Stimulated activated CD8-positive, alpha-beta memory T cell treated with anti-CD3 and anti-CD28 coated beads, Interleukin-15, amount 100 ng/mL, for 24 hours (primary cell): ENCODE measurements around the gene TAS2R40.

Experiments
- DNase-seq: peaks from one replicate; pipeline ENCODE4 v3.0.0-alpha.2; 2020; ENCODE audit warnings: low read depth

The TAS2R40 gene

GRCh38 chr7:143225047-143225446, 3.2 kb downstream of the TAS2R40 start:
- DNase-seq, result no peak

GRCh38 chr7:143227806-143228205, 6.0 kb downstream of the TAS2R40 start:
- no peak for DNase-seq

- no peak for DNase-seq
These were observed 7.4 kb downstream of the TAS2R40 start for GRCh38 chr7:143229054-143229790.

DNA sequence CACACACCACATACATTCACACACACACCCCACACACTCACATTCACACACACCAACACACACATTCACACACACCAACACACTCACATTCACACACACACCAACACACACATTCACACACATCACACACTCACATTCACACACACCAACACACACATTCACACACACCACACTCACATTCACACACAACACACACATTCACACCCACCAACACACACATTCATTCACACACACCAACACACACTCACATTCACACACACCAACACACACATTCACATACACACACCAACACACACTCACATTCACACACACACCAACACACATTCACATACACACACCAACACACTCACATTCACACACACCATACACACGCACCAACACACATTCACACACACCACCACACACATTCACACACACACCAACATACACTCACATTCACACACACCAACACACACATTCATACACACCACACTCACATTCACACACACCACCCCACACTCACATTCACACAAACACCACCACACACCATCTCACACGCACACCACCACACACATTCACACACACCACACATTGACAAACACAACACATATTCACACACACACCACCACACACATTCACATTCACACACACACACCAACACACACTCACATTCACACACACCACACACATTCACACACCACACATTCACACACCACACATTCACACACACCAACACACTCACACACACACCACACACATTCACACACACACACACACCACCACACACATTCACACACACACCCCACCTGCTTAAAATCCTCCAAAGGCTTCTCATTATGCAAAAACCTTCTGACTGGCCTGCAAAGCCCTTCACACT, 9.0 kb downstream of the TAS2R40 start:
- DNase-seq, result no peak

DNA sequence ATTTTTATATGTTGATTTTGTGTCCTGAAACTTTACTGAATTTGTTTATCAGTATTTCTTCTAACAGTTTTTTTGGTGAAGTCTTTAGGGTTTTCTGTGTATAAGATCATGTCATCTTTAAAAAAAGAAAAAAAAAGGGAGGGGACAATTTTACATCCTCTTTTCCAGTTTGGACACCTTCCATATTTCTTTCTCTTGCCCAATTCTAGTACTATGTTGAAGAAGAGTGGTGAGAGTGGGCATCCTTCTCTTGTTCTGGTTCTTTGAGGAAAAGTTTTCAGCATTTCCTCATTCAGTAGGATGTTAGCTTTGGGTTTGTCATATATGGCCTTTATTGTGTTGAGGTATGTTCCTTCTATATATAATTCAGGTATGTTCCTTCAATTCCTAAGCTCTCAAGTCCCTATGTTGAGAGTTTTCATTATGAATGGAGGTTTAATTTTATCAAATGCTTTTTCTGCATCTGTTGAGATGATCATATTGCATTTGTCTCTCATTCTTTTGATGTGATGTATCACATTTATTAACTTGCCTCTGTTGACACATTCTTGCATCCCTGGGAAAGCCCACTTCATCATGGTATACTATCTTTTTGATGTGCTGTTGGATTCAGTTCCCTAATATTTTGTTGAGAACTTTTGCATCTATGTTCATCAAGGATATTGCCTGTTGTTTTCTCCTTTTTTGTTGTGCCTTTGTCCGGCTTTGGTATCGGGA, 12.1 kb downstream of the TAS2R40 start:
- DNase-seq, result no peak

DNA sequence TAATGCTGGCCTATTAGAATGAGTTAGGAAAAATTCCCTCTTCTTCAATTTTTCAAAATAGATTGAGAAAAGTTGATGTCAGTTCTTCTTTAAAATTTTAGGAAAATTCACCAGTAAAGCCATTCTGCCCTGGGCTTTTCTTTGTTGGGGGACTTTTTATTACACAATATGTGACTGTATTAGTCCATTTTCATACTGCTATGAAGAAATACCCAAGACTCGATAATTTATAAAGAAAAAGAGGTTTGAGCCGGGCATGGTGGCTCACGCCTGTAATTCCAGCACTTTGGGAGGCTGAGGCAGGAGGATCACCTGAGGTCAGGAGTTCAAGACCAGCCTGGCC, 12.7 kb downstream of the TAS2R40 start:
- DNase-seq, result no peak

DNA sequence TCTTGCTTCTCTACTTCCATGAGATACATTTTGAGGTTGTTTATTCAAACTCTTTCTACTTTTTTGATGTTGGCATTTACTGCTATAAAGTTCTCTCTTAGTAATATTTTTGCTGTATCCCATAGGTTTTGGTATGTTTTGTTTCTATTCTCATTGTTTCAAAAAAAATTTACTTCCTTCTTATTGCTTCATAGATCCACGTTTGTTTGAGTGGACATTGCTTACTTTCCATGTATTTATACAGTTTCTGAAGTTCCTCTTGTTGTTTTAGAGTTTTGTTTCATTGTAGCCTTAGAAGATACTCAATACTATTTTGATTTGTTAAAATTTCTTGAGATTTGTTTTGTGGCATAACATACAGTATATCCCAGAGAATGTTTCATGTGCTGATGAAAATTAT, 13.7 kb downstream of the TAS2R40 start:
- no peak for DNase-seq

- DNase-seq, result no peak
These were observed 14.7 kb downstream of the TAS2R40 start for GRCh38 chr7:143236408-143236990.

- no peak for DNase-seq
These were observed 15.5 kb downstream of the TAS2R40 start for GRCh38 chr7:143237366-143237765.

DNA sequence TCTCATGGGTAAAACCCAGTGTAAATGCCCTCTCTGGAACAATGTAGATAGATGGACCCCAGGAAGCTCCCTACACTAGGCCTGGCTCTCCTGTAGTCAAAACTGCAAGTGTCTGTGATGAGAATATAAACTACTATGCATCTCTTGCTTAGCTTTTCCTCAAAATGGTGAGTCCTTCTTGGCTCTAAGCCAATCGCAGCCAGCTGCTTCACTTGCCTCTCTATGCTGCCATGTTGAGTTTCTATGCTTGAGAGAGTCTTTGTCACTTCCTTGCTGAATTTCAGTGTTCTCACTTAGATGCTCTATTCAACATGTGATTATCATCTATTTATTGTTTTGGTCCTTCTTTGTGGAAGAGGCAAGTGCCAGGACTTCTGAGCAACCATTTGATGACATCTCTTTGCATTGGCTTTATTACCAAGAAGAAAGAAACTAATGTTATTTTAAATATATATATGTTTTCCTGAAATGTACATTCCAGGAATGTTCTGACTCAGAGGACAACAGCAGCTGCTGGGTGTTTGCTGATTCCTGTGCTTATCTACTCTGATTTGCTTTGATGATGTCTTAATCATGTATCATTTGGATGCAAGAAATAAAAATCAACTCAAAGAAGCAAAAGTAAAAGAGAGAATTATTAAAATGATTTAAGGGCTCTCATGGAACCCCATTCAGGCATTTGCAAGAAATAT, 16.6 kb downstream of the TAS2R40 start:
- DNase-seq, result no peak

DNA sequence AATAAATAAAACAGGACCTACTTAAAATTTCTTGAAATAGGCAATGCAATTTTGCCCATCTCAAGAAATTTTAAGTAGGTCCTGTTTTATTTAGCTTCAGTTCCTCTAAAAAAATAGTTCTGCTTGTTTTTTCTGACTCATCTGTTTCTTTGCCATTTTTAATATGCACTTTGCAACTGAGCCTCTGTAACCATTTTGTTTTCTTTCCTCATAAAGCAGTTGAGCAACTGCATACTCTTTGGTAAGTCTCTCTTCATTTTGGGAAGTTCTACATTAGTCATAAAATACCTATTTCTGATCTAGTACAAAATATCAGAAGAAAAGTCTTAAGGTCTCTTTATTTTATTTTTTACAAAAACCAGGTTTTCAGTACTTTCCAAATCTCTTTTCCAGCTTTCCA, 18.0 kb downstream of the TAS2R40 start:
- DNase-seq, result no peak

- DNase-seq, result no peak
These were observed 18.7 kb downstream of the TAS2R40 start for GRCh38 chr7:143240291-143241168.

- no peak for DNase-seq
These were observed 20.5 kb downstream of the TAS2R40 start for GRCh38 chr7:143242306-143242705.

- DNase-seq, result no peak
These were observed 21.3 kb downstream of the TAS2R40 start for GRCh38 chr7:143243111-143243510.

GRCh38 chr7:143243614-143244013, 21.8 kb downstream of the TAS2R40 start:
- DNase-seq, result no peak

DNA sequence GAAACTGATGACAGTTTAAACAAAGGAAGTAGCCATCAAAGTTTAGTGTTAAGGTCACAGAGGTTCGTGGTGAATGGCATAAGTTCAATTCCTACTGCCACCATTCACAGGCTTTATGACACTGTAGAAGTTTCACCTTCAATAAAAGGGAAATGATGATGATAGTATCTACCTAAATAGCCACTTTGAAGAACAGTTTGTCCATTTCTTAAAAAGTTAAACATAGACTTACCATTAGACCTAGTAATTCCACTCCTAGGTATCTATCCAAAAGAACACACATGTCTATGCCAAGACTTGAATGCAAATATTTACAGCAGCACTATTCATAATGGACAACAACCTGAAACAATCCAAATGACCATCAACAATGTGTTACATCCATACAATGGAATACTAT, 22.5 kb downstream of the TAS2R40 start:
- no peak for DNase-seq

- no peak for DNase-seq
These were observed 23.3 kb downstream of the TAS2R40 start for GRCh38 chr7:143245123-143245522.

DNA sequence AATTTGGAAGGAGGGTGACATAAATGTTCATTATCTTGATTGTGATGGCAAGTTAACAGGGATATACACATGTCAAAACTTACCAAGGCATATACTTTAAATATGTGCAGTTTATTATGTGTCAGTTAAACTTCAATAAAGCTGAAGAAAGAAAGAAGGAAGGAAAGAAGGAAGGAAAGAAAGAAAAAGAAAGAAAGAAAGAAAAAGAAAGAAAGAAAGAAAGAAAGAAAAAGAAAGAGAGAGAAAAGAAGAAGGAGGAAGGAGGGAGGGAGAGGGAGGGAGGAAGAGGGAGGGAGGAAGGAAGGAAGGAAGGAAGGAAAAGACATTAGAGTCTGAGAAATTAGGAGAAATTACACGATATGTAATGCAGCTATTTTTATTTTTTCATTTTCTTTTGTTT, 25.5 kb downstream of the TAS2R40 start:
- DNase-seq, result no peak

GRCh38 chr7:143248761-143249354, 27.0 kb downstream of the TAS2R40 start:
- DNase-seq, result no peak

DNA sequence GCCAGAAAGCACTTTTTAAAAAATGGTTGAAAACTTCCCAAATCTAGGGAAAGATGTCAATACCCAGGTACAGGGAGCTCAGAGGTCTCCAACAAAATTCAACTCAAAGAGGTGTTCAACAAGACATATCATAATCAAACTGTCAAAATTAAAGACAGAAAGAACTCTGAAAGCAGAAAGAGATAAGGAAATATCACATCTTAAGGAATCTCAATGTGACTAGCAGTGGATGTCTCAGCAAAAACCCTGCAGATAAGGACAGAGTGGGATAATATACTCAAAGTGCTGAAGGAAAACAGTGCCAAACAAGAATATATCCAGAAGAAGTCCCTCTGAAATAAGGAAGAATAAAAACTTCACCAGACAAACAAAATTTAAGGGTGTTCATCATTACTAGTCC, 28.4 kb downstream of the TAS2R40 start:
- DNase-seq, result no peak

GRCh38 chr7:143250822-143251221, 29.0 kb downstream of the TAS2R40 start:
- no peak for DNase-seq
